GM12878 (cell line): Measurements from ENCODE around the gene KCND3. TPM values are rescaled to one million over a fixed set of nuclear protein-coding genes. Genes with fewer than 3 reads are reported as not detected.

Experiments used
- ATAC-seq: fragments of 200-7000 bp; cut with Tn5 transposase; 3 replicates; pipeline ENCODE4 v1.9.1; 2020; ENCODE audit warnings: mild to moderate bottlenecking, moderate library complexity
- BruUV-seq: library from RNA; stranded (reverse); fragments of 400-500 nt; replicated peaks from 2 replicates; lab custom pipeline; 2021; lab: Mats Ljungman, UMichigan
- CTCF ChIA-PET: fragments of 300-600 bp; sonication (Branson Sonifier 250); formaldehyde crosslinking; extraction: SDS; loops from one replicate; lab custom pipeline; 2021; ENCODE audit warnings: inconsistent platforms; lab: Yijun Ruan, JAX
- POLR2A ChIA-PET: fragments of 350-600 bp; formaldehyde crosslinking; extraction: SDS; loops from one replicate; lab custom pipeline; 2021; ENCODE audit warnings: inconsistent platforms; lab: Charles Lee
- RAD21 ChIA-PET: fragments of 300-600 bp; sonication (Branson Sonifier 250); formaldehyde crosslinking; loops from one replicate; lab custom pipeline; 2023; ENCODE audit warnings: antibody characterized with exemption; ENCODE audit not compliant: unreplicated experiment; lab: Charles Lee
- SMC1A ChIA-PET: fragments of 300-600 bp; sonication (Branson Sonifier 250); formaldehyde crosslinking; loops from one replicate; lab custom pipeline; 2023; ENCODE audit not compliant: unreplicated experiment, uncharacterized antibody; lab: Charles Lee
- DNase-seq: peaks from one replicate; pipeline ENCODE4 v3.0.0-alpha.2; 2011; ENCODE audit warnings: low read depth, low spot score
- FAIRE-seq: peaks from 3 replicates; lab custom pipeline; 2011; peaks lifted over from hg19 to GRCh38; lab: Jason Lieb, UNC
- H2AFZ ChIP-seq: 2 replicates; pipeline ENCODE4 v1.6.0; 2011; ENCODE audit warnings: low read depth, low read length, control low read depth; ENCODE audit not compliant: control insufficient read depth
- H3K27ac ChIP-seq: 2 replicates; pipeline ENCODE4 v1.5.1; 2011; ENCODE audit warnings: control low read depth; ENCODE audit not compliant: control insufficient read depth, insufficient read depth
- H3K27me3 ChIP-seq, 2 experiments: replicated peaks in 1 of 2; 2 replicates each; pipeline versions ENCODE4 v1.6.0 to v1.6.1; 2011; ENCODE audit warnings: low read length in 1 of 2; ENCODE audit not compliant: control insufficient read depth in 2 of 2, insufficient read depth in 2 of 2
- H3K36me3 ChIP-seq, 2 experiments: 2 replicates each; pipeline ENCODE4 v1.5.1; 2011; ENCODE audit warnings: low read length in 1 of 2; ENCODE audit not compliant: control insufficient read depth in 2 of 2, insufficient read depth in 2 of 2
- H3K4me1 ChIP-seq: 2 replicates; pipeline ENCODE4 v1.6.1; 2011; ENCODE audit warnings: mild to moderate bottlenecking, low read length, moderate library complexity, mixed read lengths; ENCODE audit not compliant: control insufficient read depth, insufficient read depth
- H3K4me2 ChIP-seq: 2 replicates; pipeline ENCODE4 v1.6.0; 2011; ENCODE audit warnings: control low read depth; ENCODE audit not compliant: control insufficient read depth, insufficient read depth
- H3K4me3 ChIP-seq: fragments of 200-600 bp; sonication (generic); 2 replicates; pipeline ENCODE4 v1.5.1; 2016
- H3K79me2 ChIP-seq: 2 replicates; pipeline ENCODE4 v1.6.0; 2011; ENCODE audit warnings: low read length; ENCODE audit not compliant: control insufficient read depth, insufficient read depth
- H3K9ac ChIP-seq: 2 replicates; pipeline ENCODE4 v1.8.0; 2011; ENCODE audit warnings: low read length, control low read depth, mixed read lengths; ENCODE audit not compliant: control insufficient read depth, insufficient read depth
- H3K9me3 ChIP-seq: replicated peaks from 3 replicates; pipeline ENCODE4 v1.5.1; 2011; ENCODE audit warnings: mild to moderate bottlenecking, low read length; ENCODE audit not compliant: control insufficient read depth, insufficient read depth
- H4K20me1 ChIP-seq: 2 replicates; pipeline ENCODE4 v1.6.0; 2011; ENCODE audit not compliant: control insufficient read depth, insufficient read depth
- ASH2L ChIP-seq: fragments of 300-600, 200-600 bp; sonication (generic); IDR thresholded peaks from 2 replicates; pipeline ENCODE4 v1.6.1; 2017; ENCODE audit warnings: low read depth, mild to moderate bottlenecking, borderline replicate concordance
- CHD1 ChIP-seq: IDR thresholded peaks from 2 replicates; pipeline ENCODE4 v1.6.1; 2012; ENCODE audit warnings: low read depth, low read length, improper control_type of control experiment
- EGR1 ChIP-seq, 2 experiments: IDR thresholded peaks; 1 replicate in 1 of 2; 2 replicates in 1 of 2; pipeline ENCODE4 v1.6.1; 2011 to 2012; ENCODE audit warnings: low read depth in 2 of 2, low read length in 2 of 2, borderline replicate concordance in 1 of 2, mild to moderate bottlenecking in 1 of 2, moderate library complexity in 1 of 2
- EZH2 ChIP-seq: IDR thresholded peaks from 2 replicates; pipeline ENCODE4 v1.6.1; 2012; ENCODE audit warnings: low read depth, mild to moderate bottlenecking, control low read depth, inconsistent platforms, low read length, borderline replicate concordance; ENCODE audit not compliant: control insufficient read depth
- HDAC2 ChIP-seq: fragments of 200-600 bp; sonication (generic); IDR thresholded peaks from 2 replicates; pipeline ENCODE4 v1.6.1; 2017
- IRF4 ChIP-seq: IDR thresholded peaks from 2 replicates; pipeline ENCODE4 v1.6.1; 2011; ENCODE audit warnings: low read depth, low read length
- JUNB ChIP-seq: IDR thresholded peaks from 2 replicates; pipeline ENCODE4 v1.6.1; 2016; ENCODE audit warnings: antibody characterized with exemption, mild to moderate bottlenecking
- PAX8 ChIP-seq: fragments of 450-650 bp; IDR thresholded peaks from 2 replicates; pipeline ENCODE4 v1.6.1; 2017; ENCODE audit warnings: mild to moderate bottlenecking, moderate library complexity
- POLR2AphosphoS5 ChIP-seq: IDR thresholded peaks from 2 replicates; pipeline ENCODE4 v1.6.1; 2011; ENCODE audit warnings: mild to moderate bottlenecking, low read length, inconsistent platforms
- RELA ChIP-seq: fragments of 450-650 bp; IDR thresholded peaks from 2 replicates; pipeline ENCODE4 v1.8.0; 2014; ENCODE audit warnings: borderline replicate concordance; ENCODE audit not compliant: partially characterized antibody
- SIX5 ChIP-seq: IDR thresholded peaks from 2 replicates; pipeline ENCODE4 v1.6.1; 2011; ENCODE audit warnings: mild to moderate bottlenecking, low read depth, low read length, moderate library complexity; ENCODE audit not compliant: severe bottlenecking
- SMAD5 ChIP-seq: IDR thresholded peaks from 2 replicates; pipeline ENCODE4 v1.6.1; 2016; ENCODE audit warnings: antibody characterized with exemption, low read depth
- SREBF2 ChIP-seq: IDR thresholded peaks from 2 replicates; pipeline ENCODE4 v1.6.1; 2012; ENCODE audit warnings: mild to moderate bottlenecking, low read length
- TAF1 ChIP-seq: IDR thresholded peaks from 2 replicates; pipeline ENCODE4 v1.6.1; 2011; ENCODE audit warnings: mild to moderate bottlenecking, low read depth, low read length, borderline replicate concordance
- WRNIP1 ChIP-seq: IDR thresholded peaks from 2 replicates; pipeline ENCODE4 v1.6.1; 2011; ENCODE audit warnings: low read depth, low read length, improper control_type of control experiment, borderline replicate concordance
- ZNF207 ChIP-seq: fragments of 450-650 bp; IDR thresholded peaks from 2 replicates; pipeline ENCODE4 v1.6.1; 2014; ENCODE audit warnings: antibody characterized with exemption, mild to moderate bottlenecking, borderline replicate concordance
- WGBS: methylation state at CpG from one replicate; pipeline ENCODE4 v1.1.6; 2016; ENCODE audit warnings: low lambda C conversion rate; ENCODE audit not compliant: insufficient replicate concordance, insufficient coverage; ENCODE audit errors: missing lambda C conversion rate; 5-methylcytosine and 5-hydroxymethylcytosine counted together
- in situ Hi-C: fragments of 300-500 bp; cut with MboI; formaldehyde crosslinking; loops from 9 replicates; pipeline ENCODE4 v1.14.3; 2018; ENCODE audit warnings: mixed read lengths
- intact Hi-C: fragments of 100-400 bp; cut with micrococcal nuclease; formaldehyde crosslinking; loops from one replicate; pipeline ENCODE4 v1.14.2; 2022; ENCODE audit not compliant: unreplicated experiment
- polyA plus RNA-seq, 11 experiments: library from polyadenylated mRNA; depleted of rRNA in 4 of 11; unstranded in 6 of 11; stranded (reverse) in 5 of 11; fragments of >200 nt; fragmentation: Nextera tagmentation in 4 of 11; fragmentation: Illumina TruSeq in 1 of 11; extraction: Ambion mirVana in 4 of 11; extraction: Trizol in 1 of 11; gene quantifications; 1 replicate in 1 of 11; 2 replicates in 10 of 11; pipeline versions ENCODE4 v1.2.1 to v1.2.3, GENCODE V29; 2011 to 2016; ENCODE audit warnings: inconsistent platforms in 2 of 11, missing spikeins in 2 of 11, low read depth in 1 of 11
- total RNA-seq, 4 experiments: library from RNA; depleted of rRNA in 3 of 4; stranded (reverse); fragments of >200 nt in 3 of 4; fragmentation: Illumina TruSeq in 1 of 4; extraction: Trizol in 1 of 4; gene quantifications; 2 replicates each; pipeline versions ENCODE4 v1.2.1 to v1.2.3, GENCODE V29; 2013 to 2021
- TF ChIP-seq, protein P1 (sequence below): fragments of 450-650 bp; IDR thresholded peaks from 2 replicates; pipeline ENCODE4 v1.6.1; 2017; ENCODE audit warnings: mild to moderate bottlenecking
- TF ChIP-seq, protein P2 (sequence below): fragments of 450-650 bp; IDR thresholded peaks from 2 replicates; pipeline ENCODE4 v1.6.1; 2017; ENCODE audit warnings: mild to moderate bottlenecking, moderate library complexity

The KCND3 gene
- total and polyA plus RNA-seq, 10 of the 15 experiments (the other 5 are each of a cell fraction or from before 2014, with no cell fraction given): 0.02 TPM; not detected in 9

DNA sequence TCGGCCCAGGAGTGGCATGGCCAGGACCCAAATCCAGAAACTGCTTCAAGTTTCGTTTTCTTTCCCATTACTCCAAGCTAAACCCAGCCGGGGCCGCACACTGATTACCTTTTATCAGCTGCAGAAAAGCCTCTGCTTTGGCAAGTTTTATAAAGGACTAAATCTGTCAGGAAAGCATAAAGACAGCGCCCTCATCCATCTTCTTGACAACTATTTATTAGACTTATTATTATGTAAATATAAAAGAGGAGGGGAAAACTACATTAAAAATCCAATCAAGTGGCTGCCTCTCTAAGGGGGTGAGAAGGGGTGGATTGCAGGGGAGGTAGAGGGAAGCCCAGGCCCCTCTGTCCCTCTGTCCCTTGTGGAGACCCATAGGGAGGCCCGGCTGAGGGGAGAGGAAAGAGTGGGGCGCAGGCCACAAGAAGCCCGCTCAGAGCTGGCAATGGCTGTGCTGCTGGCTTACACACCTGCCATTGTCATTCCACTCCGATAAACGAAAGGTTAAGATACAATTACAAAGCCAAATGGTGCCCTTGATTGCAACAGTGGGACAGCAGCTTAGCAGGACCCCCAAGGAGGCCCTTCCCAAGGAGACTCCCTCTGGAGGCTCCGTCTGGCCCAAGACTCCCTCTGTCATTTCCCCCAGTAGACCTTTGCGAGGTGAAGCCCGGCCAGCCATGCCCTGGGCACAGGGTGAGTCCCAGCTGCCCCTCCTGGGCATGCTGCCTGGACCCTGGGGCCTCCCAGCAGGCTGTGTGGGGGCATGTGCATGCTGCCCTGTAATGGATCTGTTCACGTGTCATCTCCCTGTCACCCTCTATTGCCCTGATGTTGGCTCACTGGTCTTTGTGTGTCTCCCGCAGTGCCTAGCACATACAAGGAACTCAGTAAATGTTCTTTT, 45.4 kb downstream of the KCND3 start (continued):
- no peak for TF ChIP-seq TAF1
- TF ChIP-seq, all 136 proteins: peak for 0

DNA sequence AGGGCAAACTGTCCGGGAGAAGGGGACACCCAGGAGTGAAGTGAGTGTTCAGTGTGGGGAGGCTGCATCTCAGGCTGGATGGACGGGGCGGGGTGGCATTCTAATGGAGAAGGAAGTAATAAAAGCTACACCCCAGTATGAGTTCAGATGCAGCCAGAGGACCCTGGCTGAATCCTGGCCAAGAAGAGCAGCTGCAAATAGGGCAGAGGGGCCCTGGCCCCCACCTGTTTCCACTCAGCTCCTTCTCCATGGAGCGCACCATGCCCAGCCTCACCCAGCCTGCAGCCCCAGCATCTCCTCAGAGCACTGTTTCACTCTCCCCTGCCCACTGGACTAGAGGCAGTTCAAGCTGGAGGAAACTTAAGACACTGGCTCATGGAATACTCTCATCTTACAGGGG, 46.4 kb downstream of the KCND3 start:
- DNase-seq: no peak
- Histone ChIP-seq H3K9ac (no peak overlapping the region), H3K9me3 (no peaks in the 10 kb centered on the region), H3K27ac (no peak overlapping the region), H3K4me3 (no peak overlapping the region), H3K79me2 (no peaks in the 10 kb centered on the region), H3K4me2 (no peak overlapping the region), H3K36me3 (no peaks in the 10 kb centered on the region), H3K4me1 (no peaks in the 10 kb centered on the region), H2AFZ (no peak overlapping the region), H3K27me3 (peaks cover 0 to 2% of the 10 kb centered on the region in 2 experiments; a peak in 2 of 4 replicates), H4K20me1 (no peaks in the 10 kb centered on the region; the same call in 1 of the 2 replicates)
- FAIRE-seq: no peak
- intact Hi-C loops (no loop called here), in situ Hi-C loops (no loop called here)
- ATAC-seq: no peak
- CTCF ChIA-PET: no interaction called here
- RAD21 ChIA-PET: no interaction called here
- WGBS: 38% methylated on average over 4 of the region's 4 CpGs
- POLR2A ChIA-PET: no interaction called here
- BruUV-seq: no TSS peak
- SMC1A ChIA-PET: no interaction called here
- TF ChIP-seq PAX8: no peak
- no peak for TF ChIP-seq JUNB
- TF ChIP-seq, protein P1, sequence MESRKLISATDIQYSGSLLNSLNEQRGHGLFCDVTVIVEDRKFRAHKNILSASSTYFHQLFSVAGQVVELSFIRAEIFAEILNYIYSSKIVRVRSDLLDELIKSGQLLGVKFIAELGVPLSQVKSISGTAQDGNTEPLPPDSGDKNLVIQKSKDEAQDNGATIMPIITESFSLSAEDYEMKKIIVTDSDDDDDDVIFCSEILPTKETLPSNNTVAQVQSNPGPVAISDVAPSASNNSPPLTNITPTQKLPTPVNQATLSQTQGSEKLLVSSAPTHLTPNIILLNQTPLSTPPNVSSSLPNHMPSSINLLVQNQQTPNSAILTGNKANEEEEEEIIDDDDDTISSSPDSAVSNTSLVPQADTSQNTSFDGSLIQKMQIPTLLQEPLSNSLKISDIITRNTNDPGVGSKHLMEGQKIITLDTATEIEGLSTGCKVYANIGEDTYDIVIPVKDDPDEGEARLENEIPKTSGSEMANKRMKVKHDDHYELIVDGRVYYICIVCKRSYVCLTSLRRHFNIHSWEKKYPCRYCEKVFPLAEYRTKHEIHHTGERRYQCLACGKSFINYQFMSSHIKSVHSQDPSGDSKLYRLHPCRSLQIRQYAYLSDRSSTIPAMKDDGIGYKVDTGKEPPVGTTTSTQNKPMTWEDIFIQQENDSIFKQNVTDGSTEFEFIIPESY: no peak
- no peak for TF ChIP-seq SIX5
- no peak for TF ChIP-seq WRNIP1
- TF ChIP-seq SMAD5: no peak
- no peak for TF ChIP-seq POLR2AphosphoS5
- TF ChIP-seq, protein P2, sequence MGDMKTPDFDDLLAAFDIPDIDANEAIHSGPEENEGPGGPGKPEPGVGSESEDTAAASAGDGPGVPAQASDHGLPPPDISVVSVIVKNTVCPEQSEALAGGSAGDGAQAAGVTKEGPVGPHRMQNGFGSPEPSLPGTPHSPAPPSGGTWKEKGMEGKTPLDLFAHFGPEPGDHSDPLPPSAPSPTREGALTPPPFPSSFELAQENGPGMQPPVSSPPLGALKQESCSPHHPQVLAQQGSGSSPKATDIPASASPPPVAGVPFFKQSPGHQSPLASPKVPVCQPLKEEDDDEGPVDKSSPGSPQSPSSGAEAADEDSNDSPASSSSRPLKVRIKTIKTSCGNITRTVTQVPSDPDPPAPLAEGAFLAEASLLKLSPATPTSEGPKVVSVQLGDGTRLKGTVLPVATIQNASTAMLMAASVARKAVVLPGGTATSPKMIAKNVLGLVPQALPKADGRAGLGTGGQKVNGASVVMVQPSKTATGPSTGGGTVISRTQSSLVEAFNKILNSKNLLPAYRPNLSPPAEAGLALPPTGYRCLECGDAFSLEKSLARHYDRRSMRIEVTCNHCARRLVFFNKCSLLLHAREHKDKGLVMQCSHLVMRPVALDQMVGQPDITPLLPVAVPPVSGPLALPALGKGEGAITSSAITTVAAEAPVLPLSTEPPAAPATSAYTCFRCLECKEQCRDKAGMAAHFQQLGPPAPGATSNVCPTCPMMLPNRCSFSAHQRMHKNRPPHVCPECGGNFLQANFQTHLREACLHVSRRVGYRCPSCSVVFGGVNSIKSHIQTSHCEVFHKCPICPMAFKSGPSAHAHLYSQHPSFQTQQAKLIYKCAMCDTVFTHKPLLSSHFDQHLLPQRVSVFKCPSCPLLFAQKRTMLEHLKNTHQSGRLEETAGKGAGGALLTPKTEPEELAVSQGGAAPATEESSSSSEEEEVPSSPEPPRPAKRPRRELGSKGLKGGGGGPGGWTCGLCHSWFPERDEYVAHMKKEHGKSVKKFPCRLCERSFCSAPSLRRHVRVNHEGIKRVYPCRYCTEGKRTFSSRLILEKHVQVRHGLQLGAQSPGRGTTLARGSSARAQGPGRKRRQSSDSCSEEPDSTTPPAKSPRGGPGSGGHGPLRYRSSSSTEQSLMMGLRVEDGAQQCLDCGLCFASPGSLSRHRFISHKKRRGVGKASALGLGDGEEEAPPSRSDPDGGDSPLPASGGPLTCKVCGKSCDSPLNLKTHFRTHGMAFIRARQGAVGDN: no peak
- TF ChIP-seq RELA: no peak
- TF ChIP-seq IRF4: no peak
- TF ChIP-seq SREBF2: no peak
- TF ChIP-seq EGR1 (IDR thresholded peaks at IDR 0.05; ENCODE audit: borderline replicate concordance in 1 of 2, low read depth in 2 of 2, low read length in 2 of 2): no peak
- TF ChIP-seq CHD1: no peak
- TF ChIP-seq EZH2: no peak
- TF ChIP-seq HDAC2: no peak
- no peak for TF ChIP-seq ASH2L
- TF ChIP-seq ZNF207: no peak
